DND-41 (cell line): Measurements from ENCODE around the gene SF3A1.

Source experiments
- ATAC-seq: fragments of 200-7000 bp; cut with Tn5 transposase; 3 replicates; pipeline ENCODE4 v1.9.1; 2021; ENCODE audit warnings: low read depth; ENCODE audit not compliant: insufficient read depth
- DNase-seq: peaks from one replicate; pipeline ENCODE4 v3.0.0-alpha.2; 2020
- H2AFZ ChIP-seq: 2 replicates; pipeline ENCODE4 v1.6.0; 2012; ENCODE audit warnings: low read depth, low read length
- H3K27ac ChIP-seq: 2 replicates; pipeline ENCODE4 v1.5.1; 2012; ENCODE audit warnings: low read length, inconsistent platforms
- H3K27me3 ChIP-seq: fragments of 200-600 bp; sonication (generic); 2 replicates; pipeline ENCODE4 v1.6.0; 2012; ENCODE audit warnings: low read length, mild to moderate bottlenecking, inconsistent platforms; ENCODE audit not compliant: insufficient read depth, poor library complexity
- H3K36me3 ChIP-seq: 2 replicates; pipeline ENCODE4 v1.5.1; 2012; ENCODE audit warnings: low read length, inconsistent platforms; ENCODE audit not compliant: insufficient read depth
- H3K4me1 ChIP-seq: 2 replicates; pipeline ENCODE4 v1.5.1; 2012; ENCODE audit warnings: mild to moderate bottlenecking, low read length; ENCODE audit not compliant: insufficient read depth
- H3K4me2 ChIP-seq: 2 replicates; pipeline ENCODE4 v1.6.0; 2012; ENCODE audit warnings: mild to moderate bottlenecking, moderate library complexity, low read length, inconsistent platforms; ENCODE audit not compliant: insufficient read depth
- H3K4me3 ChIP-seq, 2 experiments: fragments of 200-600 bp in 1 of 2; shearing (Covaris generic) in 1 of 2; 2 replicates each; pipeline ENCODE4 v1.5.1; 2012 to 2016; ENCODE audit warnings: inconsistent platforms in 2 of 2, low read length in 2 of 2, mild to moderate bottlenecking in 2 of 2, low read depth in 1 of 2, moderate library complexity in 1 of 2
- H3K79me2 ChIP-seq: 2 replicates; pipeline ENCODE4 v1.6.0; 2012; ENCODE audit warnings: low read length, inconsistent platforms; ENCODE audit not compliant: insufficient read depth
- H3K9ac ChIP-seq: 2 replicates; pipeline ENCODE4 v1.6.0; 2012; ENCODE audit warnings: low read depth, mild to moderate bottlenecking, inconsistent platforms, low read length, moderate library complexity
- H3K9me3 ChIP-seq: 2 replicates; pipeline ENCODE4 v1.5.1; 2012; ENCODE audit warnings: low read length, moderate library complexity, mild to moderate bottlenecking, inconsistent platforms; ENCODE audit not compliant: insufficient read depth, severe bottlenecking
- H4K20me1 ChIP-seq: 2 replicates; pipeline ENCODE4 v1.6.0; 2012; ENCODE audit warnings: low read length; ENCODE audit not compliant: insufficient read depth
- CTCF ChIP-seq: IDR thresholded peaks from 2 replicates; pipeline ENCODE4 v1.5.1; 2012; ENCODE audit warnings: borderline replicate concordance, low read length, moderate library complexity, mild to moderate bottlenecking; ENCODE audit not compliant: poor library complexity, severe bottlenecking; ENCODE audit errors: extremely low read depth
- EZH2 ChIP-seq: IDR thresholded peaks from 3 replicates; pipeline ENCODE4 v1.6.1; 2012; ENCODE audit warnings: borderline replicate concordance, low read depth, mild to moderate bottlenecking, moderate library complexity, low read length, inconsistent platforms; ENCODE audit not compliant: severe bottlenecking

SF3A1 gene

GRCh38 chr22:30299322-30299721 is 57.4 kb downstream of the SF3A1 start:
- peaks cover 98% of the 10 kb centered on the region for H3K36me3 ChIP-seq
- ATAC-seq, result no peak
- H3K27ac ChIP-seq, result peak overlapping the region; percentile 39; the same call in 1 of the 2 replicates

GRCh38 chr22:30297991-30298701 is 58.5 kb downstream of the SF3A1 start:
- Histone ChIP-seq H3K27ac (peak overlapping the region; percentile 52), H3K27me3 (no peaks in the 10 kb centered on the region), H3K4me1 (peaks cover 13% of the 10 kb centered on the region), H3K4me2 (no peak overlapping the region), H3K4me3 (no peak overlapping the region), H3K79me2 (peaks cover 44% of the 10 kb centered on the region), H3K36me3 (peaks cover 98% of the 10 kb centered on the region), H3K9me3 (no peaks in the 10 kb centered on the region), H2AFZ (no peak overlapping the region), H3K9ac (no peak overlapping the region), H4K20me1 (peaks cover 4% of the 10 kb centered on the region)
- ATAC-seq (no peak), DNase-seq (no peak)
- no peak for TF ChIP-seq EZH2
- TF ChIP-seq CTCF, result no peak

More at GRCh38 chr22:30299322-30299721, 57.4 kb downstream of the SF3A1 start:
- TF ChIP-seq CTCF, result no peak
- no peak for TF ChIP-seq EZH2
- Histone ChIP-seq H3K4me2 (no peak overlapping the region), H3K4me3 (no peak overlapping the region), H3K27me3 (no peaks in the 10 kb centered on the region), H3K9me3 (no peaks in the 10 kb centered on the region), H2AFZ (no peak overlapping the region), H3K4me1 (peaks cover 25% of the 10 kb centered on the region), H3K79me2 (peaks cover 56% of the 10 kb centered on the region), H4K20me1 (peaks cover 4% of the 10 kb centered on the region), H3K9ac (no peak overlapping the region)
- DNase-seq, result no peak

GRCh38 chr22:30297276-30297990 is 59.3 kb downstream of the SF3A1 start:
- H3K79me2 ChIP-seq, result peaks cover 37% of the 10 kb centered on the region
- H3K27ac ChIP-seq, result peak overlapping the region; percentile 52
- H3K9me3 ChIP-seq, result no peaks in the 10 kb centered on the region

More at GRCh38 chr22:30297276-30297990, 59.3 kb downstream of the SF3A1 start:
- Histone ChIP-seq H3K9ac (no peak overlapping the region), H3K4me1 (peaks cover 6% of the 10 kb centered on the region), H3K27me3 (no peaks in the 10 kb centered on the region), H4K20me1 (peaks cover 4% of the 10 kb centered on the region), H3K4me2 (no peak overlapping the region), H2AFZ (no peak overlapping the region), H3K36me3 (peaks cover 98% of the 10 kb centered on the region), H3K4me3 (no peak overlapping the region)
- no peak for DNase-seq
- no peak; the same call in 2 of the 3 replicates for ATAC-seq
- TF ChIP-seq CTCF (no peak), EZH2 (no peak)
